ENCODE measurements around the gene MIGA1.

Gene MIGA1

GRCh38 chr1:77873461-77873860 lies 94.0 kb downstream of the MIGA1 start:
- Histone ChIP-seq H3K4me1 (ENCODE audit: control insufficient read depth, insufficient read depth, low read depth, low read length) (no peaks in the 10 kb centered on the region), H3K27ac (ENCODE audit: low read length, poor library complexity, severe bottlenecking) (no peak overlapping the region), H3K4me3 (ENCODE audit: insufficient read depth in 1 of 2, low read depth in 1 of 2, low read length in 2 of 2) (no peak overlapping the region), H3K9ac (ENCODE audit: low read length) (no peak overlapping the region), H3K18ac (ENCODE audit: low read depth in 1 of 2, low read length in 2 of 2) (no peak overlapping the region), H4K8ac (ENCODE audit: low read length) (no peak overlapping the region), H3K23ac (ENCODE audit: low read length in 2 of 2) (no peak overlapping the region), H4K91ac (ENCODE audit: low read length) (no peak overlapping the region), H3K4ac (ENCODE audit: low read depth in 1 of 2, low read length in 2 of 2) (no peak overlapping the region), H3K79me1 (replicated peaks; ENCODE audit: low read length, poor library complexity, severe bottlenecking) (peaks cover 3% of the 10 kb centered on the region), H2BK15ac (ENCODE audit: low read depth, poor library complexity, severe bottlenecking) (no peak overlapping the region), H2BK12ac (ENCODE audit: low read length in 2 of 2) (no peak overlapping the region), H2BK5ac (ENCODE audit: low read depth, low read length, poor library complexity, severe bottlenecking) (no peak overlapping the region), H3K14ac (ENCODE audit: low read length in 2 of 2) (no peak overlapping the region), H3K4me2 (ENCODE audit: low read length, poor library complexity, severe bottlenecking) (no peak overlapping the region), H2BK120ac (ENCODE audit: low read depth, low read length) (no peak overlapping the region), H3K36me3 (ENCODE audit: control insufficient read depth in 1 of 2, insufficient read depth in 2 of 2, low read depth in 1 of 2, low read length in 2 of 2) (peaks cover 0 to 17% of the 10 kb centered on the region in 2 experiments), H3K9me3 (ENCODE audit: control insufficient read depth, low read length) (no peaks in the 10 kb centered on the region), H2AK5ac (ENCODE audit: low read length, severe bottlenecking) (no peak overlapping the region), H2AFZ (ENCODE audit: low read depth, low read length) (no peak overlapping the region), H3K27me3 (ENCODE audit: control insufficient read depth in 1 of 2, insufficient read depth in 1 of 2, low read length in 2 of 2) (no peaks in the 10 kb centered on the region)
- no peak for DNase-seq
- no CpG with 5 or more reads among the region's 1 CpG for WGBS

- Histone ChIP-seq H3K4me3 (ENCODE audit: insufficient read depth in 1 of 2, low read depth in 1 of 2, low read length in 2 of 2) (no peak overlapping the region), H3K27me3 (ENCODE audit: control insufficient read depth in 1 of 2, insufficient read depth in 1 of 2, low read length in 2 of 2) (no peaks in the 10 kb centered on the region), H3K4ac (ENCODE audit: low read depth in 1 of 2, low read length in 2 of 2) (no peak overlapping the region), H4K91ac (ENCODE audit: low read length) (no peak overlapping the region), H2BK5ac (ENCODE audit: low read depth, low read length, poor library complexity, severe bottlenecking) (no peak overlapping the region), H3K27ac (ENCODE audit: low read length, poor library complexity, severe bottlenecking) (peak overlapping the region; percentile 67), H2AFZ (ENCODE audit: low read depth, low read length) (no peak overlapping the region), H2BK15ac (ENCODE audit: low read depth, poor library complexity, severe bottlenecking) (no peak overlapping the region), H4K8ac (ENCODE audit: low read length) (no peak overlapping the region), H2BK12ac (ENCODE audit: low read length in 2 of 2) (no peak overlapping the region), H3K4me1 (ENCODE audit: control insufficient read depth, insufficient read depth, low read depth, low read length) (no peaks in the 10 kb centered on the region), H3K36me3 (ENCODE audit: control insufficient read depth in 1 of 2, insufficient read depth in 2 of 2, low read depth in 1 of 2, low read length in 2 of 2) (peaks cover 0 to 13% of the 10 kb centered on the region in 2 experiments), H3K14ac (ENCODE audit: low read length in 2 of 2) (no peak overlapping the region), H3K4me2 (ENCODE audit: low read length, poor library complexity, severe bottlenecking) (no peak overlapping the region), H3K79me1 (replicated peaks; ENCODE audit: low read length, poor library complexity, severe bottlenecking) (peaks cover 3% of the 10 kb centered on the region), H2BK120ac (ENCODE audit: low read depth, low read length) (no peak overlapping the region), H3K18ac (ENCODE audit: low read depth in 1 of 2, low read length in 2 of 2) (no peak overlapping the region), H2AK5ac (ENCODE audit: low read length, severe bottlenecking) (no peak overlapping the region), H3K9me3 (ENCODE audit: control insufficient read depth, low read length) (no peaks in the 10 kb centered on the region), H3K23ac (ENCODE audit: low read length in 2 of 2) (no peak overlapping the region), H3K9ac (ENCODE audit: low read length) (no peak overlapping the region)
- WGBS = 79% methylated on average over 4 of the region's 4 CpGs
- peak; percentile 75 for DNase-seq
Observed at GRCh38 chr1:77874804-77875445, 95.5 kb downstream of the MIGA1 start.

GRCh38 chr1:77876884-77877283 lies 97.4 kb downstream of the MIGA1 start:
- Histone ChIP-seq H3K23ac (ENCODE audit: low read length in 2 of 2) (no peak overlapping the region), H3K9ac (ENCODE audit: low read length) (no peak overlapping the region), H3K36me3 (ENCODE audit: control insufficient read depth in 1 of 2, insufficient read depth in 2 of 2, low read depth in 1 of 2, low read length in 2 of 2) (peaks cover 0 to 13% of the 10 kb centered on the region in 2 experiments), H3K79me1 (replicated peaks; ENCODE audit: low read length, poor library complexity, severe bottlenecking) (peaks cover 3% of the 10 kb centered on the region), H3K14ac (ENCODE audit: low read length in 2 of 2) (no peak overlapping the region), H3K18ac (ENCODE audit: low read depth in 1 of 2, low read length in 2 of 2) (no peak overlapping the region), H3K4me3 (ENCODE audit: insufficient read depth in 1 of 2, low read depth in 1 of 2, low read length in 2 of 2) (no peak overlapping the region), H2BK120ac (ENCODE audit: low read depth, low read length) (no peak overlapping the region), H3K4ac (ENCODE audit: low read depth in 1 of 2, low read length in 2 of 2) (no peak overlapping the region), H3K27ac (ENCODE audit: low read length, poor library complexity, severe bottlenecking) (no peak overlapping the region), H2BK5ac (ENCODE audit: low read depth, low read length, poor library complexity, severe bottlenecking) (no peak overlapping the region), H2BK12ac (ENCODE audit: low read length in 2 of 2) (no peak overlapping the region), H3K4me2 (ENCODE audit: low read length, poor library complexity, severe bottlenecking) (no peak overlapping the region), H4K8ac (ENCODE audit: low read length) (no peak overlapping the region), H3K27me3 (ENCODE audit: control insufficient read depth in 1 of 2, insufficient read depth in 1 of 2, low read length in 2 of 2) (no peaks in the 10 kb centered on the region), H4K91ac (ENCODE audit: low read length) (no peak overlapping the region), H2AFZ (ENCODE audit: low read depth, low read length) (no peak overlapping the region), H2AK5ac (ENCODE audit: low read length, severe bottlenecking) (no peak overlapping the region), H2BK15ac (ENCODE audit: low read depth, poor library complexity, severe bottlenecking) (no peak overlapping the region), H3K4me1 (ENCODE audit: control insufficient read depth, insufficient read depth, low read depth, low read length) (no peaks in the 10 kb centered on the region), H3K9me3 (ENCODE audit: control insufficient read depth, low read length) (peaks cover 1% of the 10 kb centered on the region)
- DNase-seq = no peak
- 89% methylated on average over 1 of the region's 4 CpGs for WGBS

- H3K14ac ChIP-seq (ENCODE audit: low read length in 2 of 2) = no peak overlapping the region
- H3K79me1 ChIP-seq (replicated peaks; ENCODE audit: low read length, poor library complexity, severe bottlenecking) = peaks cover 9% of the 10 kb centered on the region
- H2BK15ac ChIP-seq (ENCODE audit: low read depth, poor library complexity, severe bottlenecking) = no peak overlapping the region
- H2BK12ac ChIP-seq (ENCODE audit: low read length in 2 of 2) = no peak overlapping the region
- no peak overlapping the region for H3K23ac ChIP-seq (ENCODE audit: low read length in 2 of 2)
- no peak overlapping the region for H2BK5ac ChIP-seq (ENCODE audit: low read depth, low read length, poor library complexity, severe bottlenecking)
- H2AFZ ChIP-seq (ENCODE audit: low read depth, low read length) = no peak overlapping the region
- no peak overlapping the region for H4K91ac ChIP-seq (ENCODE audit: low read length)
- no peak overlapping the region for H3K4ac ChIP-seq (ENCODE audit: low read depth in 1 of 2, low read length in 2 of 2)
- no peak overlapping the region for H4K8ac ChIP-seq (ENCODE audit: low read length)
- H3K36me3 ChIP-seq (ENCODE audit: control insufficient read depth in 1 of 2, insufficient read depth in 2 of 2, low read depth in 1 of 2, low read length in 2 of 2) = no peaks in the 10 kb centered on the region
- peaks cover 3% of the 10 kb centered on the region for H3K9me3 ChIP-seq (ENCODE audit: control insufficient read depth, low read length)
- no peak overlapping the region for H3K27ac ChIP-seq (ENCODE audit: low read length, poor library complexity, severe bottlenecking)
- no peaks in the 10 kb centered on the region for H3K27me3 ChIP-seq (ENCODE audit: control insufficient read depth in 1 of 2, insufficient read depth in 1 of 2, low read length in 2 of 2)
- no peaks in the 10 kb centered on the region for H3K4me1 ChIP-seq (ENCODE audit: control insufficient read depth, insufficient read depth, low read depth, low read length)
- H2BK120ac ChIP-seq (ENCODE audit: low read depth, low read length) = no peak overlapping the region
- no peak for DNase-seq
- H2AK5ac ChIP-seq (ENCODE audit: low read length, severe bottlenecking) = no peak overlapping the region
- no peak overlapping the region for H3K4me3 ChIP-seq (ENCODE audit: insufficient read depth in 1 of 2, low read depth in 1 of 2, low read length in 2 of 2)
- H3K4me2 ChIP-seq (ENCODE audit: low read length, poor library complexity, severe bottlenecking) = no peak overlapping the region
- H3K9ac ChIP-seq (ENCODE audit: low read length) = no peak overlapping the region
- H3K18ac ChIP-seq (ENCODE audit: low read depth in 1 of 2, low read length in 2 of 2) = no peak overlapping the region
- WGBS = 91% methylated on average over 1 of the region's 1 CpG
Observed at GRCh38 chr1:77881061-77881460, 101.6 kb downstream of the MIGA1 start.

Data from mesenchymal stem cell (in vitro differentiated cells and primary cell).